HG03442 (cell line): ENCODE data around the gene C3orf20.
A peak's percentile ranks its signal among the peaks of the same experiment; 100 is the strongest.

ENCODE experiments used
- ATAC-seq: cut with Tn5 transposase; IDR thresholded peaks from one replicate; pipeline ENCODE4 v1.9.1; 2021; ENCODE audit warnings: mild to moderate bottlenecking, moderate library complexity; ENCODE audit not compliant: unreplicated experiment

Gene C3orf20

GRCh38 chr3:14772533-14773138 is 97.7 kb downstream of the C3orf20 start:
- no peak for ATAC-seq

GRCh38 chr3:14773281-14773680 is 98.3 kb downstream of the C3orf20 start:
- ATAC-seq: no peak

GRCh38 chr3:14773691-14774128 is 98.8 kb downstream of the C3orf20 start:
- ATAC-seq: no peak

GRCh38 chr3:14774431-14774830 is 99.5 kb downstream of the C3orf20 start:
- ATAC-seq: no peak

GRCh38 chr3:14775011-14775410 is 100.1 kb downstream of the C3orf20 start:
- ATAC-seq: no peak

GRCh38 chr3:14775563-14775962 is 100.6 kb downstream of the C3orf20 start:
- ATAC-seq: no peak

GRCh38 chr3:14779069-14779685 is 104.2 kb downstream of the C3orf20 start:
- ATAC-seq: no peak

GRCh38 chr3:14780927-14781507 is 106.1 kb downstream of the C3orf20 start:
- ATAC-seq: peak; percentile 63

GRCh38 chr3:14783480-14784086 is 108.6 kb downstream of the C3orf20 start:
- ATAC-seq: no peak

- ATAC-seq: no peak
Observed at GRCh38 chr3:14784087-14784681, 109.2 kb downstream of the C3orf20 start.

- no peak for ATAC-seq
Observed at GRCh38 chr3:14785207-14786155, 110.5 kb downstream of the C3orf20 start.

- no peak for ATAC-seq
Observed at GRCh38 chr3:14786369-14786768, 111.4 kb downstream of the C3orf20 start.

- no peak for ATAC-seq
Observed at GRCh38 chr3:14787630-14788029, 112.7 kb downstream of the C3orf20 start.

GRCh38 chr3:14788644-14789043 is 113.7 kb downstream of the C3orf20 start:
- no peak for ATAC-seq

- ATAC-seq: no peak
Observed at GRCh38 chr3:14789221-14789620, 114.3 kb downstream of the C3orf20 start.

- ATAC-seq: no peak
Observed at GRCh38 chr3:14789640-14790285, 114.8 kb downstream of the C3orf20 start.

GRCh38 chr3:14791343-14791945 is 116.5 kb downstream of the C3orf20 start:
- no peak for ATAC-seq

- ATAC-seq: no peak
Observed at GRCh38 chr3:14792691-14793121, 117.8 kb downstream of the C3orf20 start.

GRCh38 chr3:14793126-14793857 is 118.4 kb downstream of the C3orf20 start:
- no peak for ATAC-seq
